HepG2 (cell line): ENCODE measurements around the gene BORCS5. TPM values are rescaled to one million over a fixed set of nuclear protein-coding genes. Genes with fewer than 3 reads are reported as not detected.

Experiments used
- ESRRA ChIP-seq: sonication (generic); formaldehyde crosslinking; IDR thresholded peaks from 2 replicates; pipeline ENCODE4 v1.5.1; 2020; ENCODE audit warnings: mild to moderate bottlenecking, low read depth, missing genetic modification reagents
- FLYWCH1 ChIP-seq: sonication (generic); formaldehyde crosslinking; IDR thresholded peaks from 2 replicates; pipeline ENCODE4 v1.8.1; 2023; ENCODE audit warnings: mild to moderate bottlenecking, missing genetic modification reagents
- GZF1 ChIP-seq: sonication (generic); formaldehyde crosslinking; IDR thresholded peaks from 2 replicates; pipeline ENCODE4 v1.5.1; 2020; ENCODE audit warnings: mild to moderate bottlenecking, missing genetic modification reagents
- HDAC2 ChIP-seq: sonication (generic); formaldehyde crosslinking; IDR thresholded peaks from 2 replicates; pipeline ENCODE4 v1.4.0; 2020; ENCODE audit warnings: missing genetic modification reagents
- HNRNPH1 ChIP-seq: fragments of 200-400 bp; formaldehyde crosslinking; optimal IDR thresholded peaks from 2 replicates; pipeline ENCODE3; 2017; ENCODE audit warnings: mild to moderate bottlenecking, low read depth, low read length
- JUN ChIP-seq: sonication (generic); formaldehyde crosslinking; IDR thresholded peaks from 2 replicates; pipeline ENCODE4 v1.4.0; 2020; ENCODE audit warnings: mild to moderate bottlenecking, missing genetic modification reagents
- MAFF ChIP-seq: IDR thresholded peaks from 2 replicates; pipeline ENCODE4 v1.6.1; 2011; ENCODE audit warnings: low read depth, low read length, improper control_type of control experiment
- NFE2L1 ChIP-seq: sonication (generic); formaldehyde crosslinking; IDR thresholded peaks from 2 replicates; pipeline ENCODE4 v1.4.0; 2020; ENCODE audit warnings: missing genetic modification reagents, mild to moderate bottlenecking, borderline replicate concordance
- SNAPC5 ChIP-seq: sonication (generic); formaldehyde crosslinking; IDR thresholded peaks from 2 replicates; pipeline ENCODE4 v1.8.1; 2023; ENCODE audit warnings: mild to moderate bottlenecking, missing genetic modification reagents, borderline replicate concordance
- ZFP41 ChIP-seq: sonication (generic); formaldehyde crosslinking; IDR thresholded peaks from 2 replicates; pipeline ENCODE4 v1.4.0; 2020; ENCODE audit warnings: mild to moderate bottlenecking, missing genetic modification reagents, borderline replicate concordance
- ZNF10 ChIP-seq: sonication (generic); formaldehyde crosslinking; IDR thresholded peaks from 2 replicates; pipeline ENCODE4 v1.4.0; 2020; ENCODE audit warnings: mild to moderate bottlenecking, low read depth, missing genetic modification reagents, borderline replicate concordance
- ZNF101 ChIP-seq: sonication (generic); formaldehyde crosslinking; IDR thresholded peaks from 2 replicates; pipeline ENCODE4 v1.4.0; 2020; ENCODE audit warnings: mild to moderate bottlenecking, low read depth, missing genetic modification reagents, borderline replicate concordance
- ZNF121 ChIP-seq: sonication (generic); formaldehyde crosslinking; IDR thresholded peaks from 2 replicates; pipeline ENCODE4 v1.5.0; 2020; ENCODE audit warnings: mild to moderate bottlenecking, missing genetic modification reagents
- ZNF180 ChIP-seq: sonication (generic); formaldehyde crosslinking; IDR thresholded peaks from 2 replicates; pipeline ENCODE4 v1.4.0; 2020; ENCODE audit warnings: low read depth, missing genetic modification reagents, borderline replicate concordance
- ZNF205 ChIP-seq: IDR thresholded peaks from 2 replicates; pipeline ENCODE4 v1.6.1; 2018; ENCODE audit warnings: missing biosample characterization, missing genetic modification reagents
- ZNF296 ChIP-seq: sonication (generic); formaldehyde crosslinking; conservative IDR thresholded peaks from 2 replicates; pipeline ENCODE4 v1.5.0; 2020; ENCODE audit warnings: mild to moderate bottlenecking, missing genetic modification reagents
- ZNF354B ChIP-seq: sonication (generic); formaldehyde crosslinking; IDR thresholded peaks from 2 replicates; pipeline ENCODE4 v1.8.0; 2022; ENCODE audit warnings: mild to moderate bottlenecking, missing genetic modification reagents
- ZNF615 ChIP-seq: sonication (generic); formaldehyde crosslinking; IDR thresholded peaks from 2 replicates; pipeline ENCODE4 v1.5.0; 2020; ENCODE audit warnings: mild to moderate bottlenecking, missing genetic modification reagents, borderline replicate concordance
- ZSCAN21 ChIP-seq: sonication (generic); formaldehyde crosslinking; IDR thresholded peaks from 2 replicates; pipeline ENCODE4 v1.8.0; 2022; ENCODE audit warnings: mild to moderate bottlenecking, missing genetic modification reagents, moderate library complexity, borderline replicate concordance
- polyA plus RNA-seq, 8 experiments: library from polyadenylated mRNA; depleted of rRNA in 3 of 8; stranded (reverse) in 7 of 8; unstranded in 1 of 8; fragments of >200 nt; fragmentation: Illumina TruSeq in 4 of 8; extraction: Trizol in 4 of 8; gene quantifications; 2 replicates each; pipeline versions ENCODE4 v1.2.1 to v1.2.3, GENCODE V29; 2011 to 2016; ENCODE audit warnings: low read depth in 4 of 8, missing spikeins in 1 of 8, mixed read lengths in 1 of 8; ENCODE audit not compliant: insufficient read depth in 1 of 8
- total RNA-seq, 5 experiments: library from RNA; depleted of rRNA; stranded (reverse); fragments of >200 nt; fragmentation: Illumina TruSeq; extraction: Trizol; gene quantifications; 2 replicates each; pipeline ENCODE4 v1.2.3, GENCODE V29; 2016; ENCODE audit warnings: low read depth in 1 of 5
- TF ChIP-seq, protein P1 (sequence below): sonication (generic); formaldehyde crosslinking; IDR thresholded peaks from 2 replicates; pipeline ENCODE4 v1.4.0; 2020; ENCODE audit warnings: missing genetic modification reagents, borderline replicate concordance
- TF ChIP-seq, protein P2 (sequence below): IDR thresholded peaks from 2 replicates; pipeline ENCODE4 v1.4.0; 2020; ENCODE audit warnings: mild to moderate bottlenecking, missing genetic modification reagents
- TF ChIP-seq, protein P3 (sequence below): sonication (generic); formaldehyde crosslinking; IDR thresholded peaks from 2 replicates; pipeline ENCODE4 v1.4.0; 2020; ENCODE audit warnings: missing genetic modification reagents, borderline replicate concordance

The BORCS5 gene
- total and polyA plus RNA-seq, 2 of the 13 experiments (the other 11 are each of a cell fraction or from before 2014, with no cell fraction given): 3.9 to 4.7 TPM

DNA sequence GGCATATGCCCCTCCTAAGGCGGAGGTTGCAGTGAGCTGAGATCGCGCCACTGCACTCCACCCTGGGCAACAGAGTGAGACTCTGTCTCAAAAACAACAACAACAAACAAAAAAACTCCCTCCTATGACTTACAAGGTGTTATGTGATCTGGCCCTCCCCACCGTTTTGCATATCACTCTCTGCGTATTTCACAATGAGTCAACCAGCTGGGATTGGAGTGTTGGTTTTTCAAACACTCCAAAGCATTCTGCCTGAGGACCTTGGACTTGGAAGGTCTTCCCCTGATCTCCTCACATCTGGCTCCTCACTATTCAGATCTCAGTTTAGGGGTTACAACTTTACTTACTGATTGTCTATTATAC, 20.8 kb upstream of the BORCS5 start (continued):
- TF ChIP-seq NFE2L1 (CRISPR knock-in tag) (no peak), HDAC2 (no peak; the same call in 1 of the 2 replicates), ZNF10 (CRISPR knock-in tag) (no peak), ZNF180 (CRISPR knock-in tag) (no peak), FLYWCH1 (CRISPR knock-in tag) (no peak), ZNF101 (CRISPR knock-in tag) (no peak), HNRNPH1 (no peak), ZNF354B (no peak), ZNF296 (CRISPR knock-in tag) (no peak), ZNF121 (no peak), GZF1 (CRISPR knock-in tag) (no peak), ZFP41 (CRISPR knock-in tag) (no peak), SNAPC5 (no peak), ZNF205 (CRISPR knock-in tag) (peak; percentile 44; the same call in 1 of the 2 replicates), JUN (no peak), ZNF615 (CRISPR knock-in tag) (no peak), MAFF (no peak), ESRRA (CRISPR knock-in tag) (no peak), ZSCAN21 (CRISPR knock-in tag) (no peak)
- TF ChIP-seq, protein P1, sequence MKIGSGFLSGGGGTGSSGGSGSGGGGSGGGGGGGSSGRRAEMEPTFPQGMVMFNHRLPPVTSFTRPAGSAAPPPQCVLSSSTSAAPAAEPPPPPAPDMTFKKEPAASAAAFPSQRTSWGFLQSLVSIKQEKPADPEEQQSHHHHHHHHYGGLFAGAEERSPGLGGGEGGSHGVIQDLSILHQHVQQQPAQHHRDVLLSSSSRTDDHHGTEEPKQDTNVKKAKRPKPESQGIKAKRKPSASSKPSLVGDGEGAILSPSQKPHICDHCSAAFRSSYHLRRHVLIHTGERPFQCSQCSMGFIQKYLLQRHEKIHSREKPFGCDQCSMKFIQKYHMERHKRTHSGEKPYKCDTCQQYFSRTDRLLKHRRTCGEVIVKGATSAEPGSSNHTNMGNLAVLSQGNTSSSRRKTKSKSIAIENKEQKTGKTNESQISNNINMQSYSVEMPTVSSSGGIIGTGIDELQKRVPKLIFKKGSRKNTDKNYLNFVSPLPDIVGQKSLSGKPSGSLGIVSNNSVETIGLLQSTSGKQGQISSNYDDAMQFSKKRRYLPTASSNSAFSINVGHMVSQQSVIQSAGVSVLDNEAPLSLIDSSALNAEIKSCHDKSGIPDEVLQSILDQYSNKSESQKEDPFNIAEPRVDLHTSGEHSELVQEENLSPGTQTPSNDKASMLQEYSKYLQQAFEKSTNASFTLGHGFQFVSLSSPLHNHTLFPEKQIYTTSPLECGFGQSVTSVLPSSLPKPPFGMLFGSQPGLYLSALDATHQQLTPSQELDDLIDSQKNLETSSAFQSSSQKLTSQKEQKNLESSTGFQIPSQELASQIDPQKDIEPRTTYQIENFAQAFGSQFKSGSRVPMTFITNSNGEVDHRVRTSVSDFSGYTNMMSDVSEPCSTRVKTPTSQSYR (CRISPR knock-in tag): no peak
- TF ChIP-seq, protein P2, sequence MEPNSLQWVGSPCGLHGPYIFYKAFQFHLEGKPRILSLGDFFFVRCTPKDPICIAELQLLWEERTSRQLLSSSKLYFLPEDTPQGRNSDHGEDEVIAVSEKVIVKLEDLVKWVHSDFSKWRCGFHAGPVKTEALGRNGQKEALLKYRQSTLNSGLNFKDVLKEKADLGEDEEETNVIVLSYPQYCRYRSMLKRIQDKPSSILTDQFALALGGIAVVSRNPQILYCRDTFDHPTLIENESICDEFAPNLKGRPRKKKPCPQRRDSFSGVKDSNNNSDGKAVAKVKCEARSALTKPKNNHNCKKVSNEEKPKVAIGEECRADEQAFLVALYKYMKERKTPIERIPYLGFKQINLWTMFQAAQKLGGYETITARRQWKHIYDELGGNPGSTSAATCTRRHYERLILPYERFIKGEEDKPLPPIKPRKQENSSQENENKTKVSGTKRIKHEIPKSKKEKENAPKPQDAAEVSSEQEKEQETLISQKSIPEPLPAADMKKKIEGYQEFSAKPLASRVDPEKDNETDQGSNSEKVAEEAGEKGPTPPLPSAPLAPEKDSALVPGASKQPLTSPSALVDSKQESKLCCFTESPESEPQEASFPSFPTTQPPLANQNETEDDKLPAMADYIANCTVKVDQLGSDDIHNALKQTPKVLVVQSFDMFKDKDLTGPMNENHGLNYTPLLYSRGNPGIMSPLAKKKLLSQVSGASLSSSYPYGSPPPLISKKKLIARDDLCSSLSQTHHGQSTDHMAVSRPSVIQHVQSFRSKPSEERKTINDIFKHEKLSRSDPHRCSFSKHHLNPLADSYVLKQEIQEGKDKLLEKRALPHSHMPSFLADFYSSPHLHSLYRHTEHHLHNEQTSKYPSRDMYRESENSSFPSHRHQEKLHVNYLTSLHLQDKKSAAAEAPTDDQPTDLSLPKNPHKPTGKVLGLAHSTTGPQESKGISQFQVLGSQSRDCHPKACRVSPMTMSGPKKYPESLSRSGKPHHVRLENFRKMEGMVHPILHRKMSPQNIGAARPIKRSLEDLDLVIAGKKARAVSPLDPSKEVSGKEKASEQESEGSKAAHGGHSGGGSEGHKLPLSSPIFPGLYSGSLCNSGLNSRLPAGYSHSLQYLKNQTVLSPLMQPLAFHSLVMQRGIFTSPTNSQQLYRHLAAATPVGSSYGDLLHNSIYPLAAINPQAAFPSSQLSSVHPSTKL (CRISPR knock-in tag): peak; percentile 80
- TF ChIP-seq, protein P3, sequence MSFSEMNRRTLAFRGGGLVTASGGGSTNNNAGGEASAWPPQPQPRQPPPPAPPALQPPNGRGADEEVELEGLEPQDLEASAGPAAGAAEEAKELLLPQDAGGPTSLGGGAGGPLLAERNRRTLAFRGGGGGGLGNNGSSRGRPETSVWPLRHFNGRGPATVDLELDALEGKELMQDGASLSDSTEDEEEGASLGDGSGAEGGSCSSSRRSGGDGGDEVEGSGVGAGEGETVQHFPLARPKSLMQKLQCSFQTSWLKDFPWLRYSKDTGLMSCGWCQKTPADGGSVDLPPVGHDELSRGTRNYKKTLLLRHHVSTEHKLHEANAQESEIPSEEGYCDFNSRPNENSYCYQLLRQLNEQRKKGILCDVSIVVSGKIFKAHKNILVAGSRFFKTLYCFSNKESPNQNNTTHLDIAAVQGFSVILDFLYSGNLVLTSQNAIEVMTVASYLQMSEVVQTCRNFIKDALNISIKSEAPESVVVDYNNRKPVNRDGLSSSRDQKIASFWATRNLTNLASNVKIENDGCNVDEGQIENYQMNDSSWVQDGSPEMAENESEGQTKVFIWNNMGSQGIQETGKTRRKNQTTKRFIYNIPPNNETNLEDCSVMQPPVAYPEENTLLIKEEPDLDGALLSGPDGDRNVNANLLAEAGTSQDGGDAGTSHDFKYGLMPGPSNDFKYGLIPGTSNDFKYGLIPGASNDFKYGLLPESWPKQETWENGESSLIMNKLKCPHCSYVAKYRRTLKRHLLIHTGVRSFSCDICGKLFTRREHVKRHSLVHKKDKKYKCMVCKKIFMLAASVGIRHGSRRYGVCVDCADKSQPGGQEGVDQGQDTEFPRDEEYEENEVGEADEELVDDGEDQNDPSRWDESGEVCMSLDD (CRISPR knock-in tag): no peak
